Measurements from ENCODE around the gene ARID5B.

ARID5B gene

GRCh38 chr10:62081341-62082270, 180.1 kb downstream of the ARID5B start:
- FAIRE-seq: no peak

- no peak for FAIRE-seq
Observed at GRCh38 chr10:62082271-62082656, 180.8 kb downstream of the ARID5B start.

GRCh38 chr10:62082729-62083411, 181.4 kb downstream of the ARID5B start:
- no peak for FAIRE-seq

- no peak for FAIRE-seq
Observed at GRCh38 chr10:62083412-62084267, 182.1 kb downstream of the ARID5B start.

- no peak for FAIRE-seq
Observed at GRCh38 chr10:62084451-62084850, 183.0 kb downstream of the ARID5B start.

- FAIRE-seq: no peak
Observed at GRCh38 chr10:62085404-62085803, 183.9 kb downstream of the ARID5B start.

GRCh38 chr10:62085821-62086220, 184.3 kb downstream of the ARID5B start:
- FAIRE-seq: no peak

GRCh38 chr10:62087329-62087728, 185.8 kb downstream of the ARID5B start:
- FAIRE-seq: no peak

- no peak for FAIRE-seq
Observed at GRCh38 chr10:62088786-62089185, 187.3 kb downstream of the ARID5B start.

- FAIRE-seq: no peak
Observed at GRCh38 chr10:62092301-62093030, 191.0 kb downstream of the ARID5B start.

GRCh38 chr10:62093863-62094291, 192.4 kb downstream of the ARID5B start:
- no peak for FAIRE-seq

- FAIRE-seq: no peak
Observed at GRCh38 chr10:62095181-62096122, 194.0 kb downstream of the ARID5B start.

- FAIRE-seq: no peak
Observed at GRCh38 chr10:62096256-62096933, 194.9 kb downstream of the ARID5B start.

GRCh38 chr10:62098278-62099121, 197.0 kb downstream of the ARID5B start:
- FAIRE-seq: no peak

GRCh38 chr10:62099299-62099698, 197.8 kb downstream of the ARID5B start:
- no peak for FAIRE-seq

GRCh38 chr10:62103857-62104256, 202.4 kb downstream of the ARID5B start:
- FAIRE-seq: no peak

- no peak for FAIRE-seq
Observed at GRCh38 chr10:62106929-62107519, 205.5 kb downstream of the ARID5B start.

- no peak for FAIRE-seq
Observed at GRCh38 chr10:62108759-62109586, 207.5 kb downstream of the ARID5B start.

Measured in A204.1 (cell line).